Breast epithelium (tissue), 3 donors: ENCODE measurements around the gene SSTR3.

Experiments used
- POLR2A ChIP-seq: fragments of 450-650 bp; IDR thresholded peaks from one replicate; pipeline ENCODE4 v1.6.1; 2016; ENCODE audit warnings: antibody characterized with exemption, mild to moderate bottlenecking, moderate library complexity
- TF ChIP-seq, protein P1 (sequence below), 3 donors: fragments of 450-650 bp; IDR thresholded peaks; one replicate each; pipeline ENCODE4 v1.5.1; 2016 to 2017; ENCODE audit warnings: antibody characterized with exemption in 3 of 3, mild to moderate bottlenecking in 3 of 3, moderate library complexity in 3 of 3

DNA sequence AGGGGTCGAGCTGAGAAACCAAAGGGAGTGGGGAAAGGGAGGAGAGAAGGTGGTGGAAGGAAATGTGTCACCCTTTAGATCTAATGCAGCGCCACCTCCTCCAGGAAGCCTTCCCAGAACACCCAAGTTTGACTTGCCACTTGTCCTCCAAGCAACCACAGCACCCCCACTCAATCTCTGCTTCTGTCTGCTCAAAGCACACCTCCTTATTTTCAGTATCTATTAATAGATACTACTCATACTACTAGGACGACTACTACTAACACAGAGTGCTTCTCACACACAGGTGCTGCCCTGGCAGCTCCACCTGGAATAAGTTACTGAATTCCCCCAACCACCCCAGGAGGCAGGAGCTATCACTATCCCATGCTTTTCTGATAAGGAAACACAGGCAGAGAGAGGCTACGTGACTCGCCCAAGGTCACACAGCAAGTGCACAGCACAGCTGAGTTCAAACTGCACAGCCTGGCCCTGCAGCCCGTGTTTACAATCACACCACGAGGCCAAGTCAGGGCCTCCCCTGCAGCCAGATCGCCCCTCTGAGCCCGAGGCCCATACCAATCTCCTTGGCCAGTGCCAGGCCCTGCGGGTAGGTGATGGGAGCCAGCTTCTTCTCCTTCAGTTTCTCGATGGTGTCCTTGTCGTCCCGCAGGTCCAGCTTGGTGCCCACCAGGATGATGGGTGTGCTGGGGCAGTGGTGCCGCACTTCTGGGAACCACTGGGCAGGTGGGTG, 18.6 kb upstream of the SSTR3 start:
- TF ChIP-seq, protein P1, sequence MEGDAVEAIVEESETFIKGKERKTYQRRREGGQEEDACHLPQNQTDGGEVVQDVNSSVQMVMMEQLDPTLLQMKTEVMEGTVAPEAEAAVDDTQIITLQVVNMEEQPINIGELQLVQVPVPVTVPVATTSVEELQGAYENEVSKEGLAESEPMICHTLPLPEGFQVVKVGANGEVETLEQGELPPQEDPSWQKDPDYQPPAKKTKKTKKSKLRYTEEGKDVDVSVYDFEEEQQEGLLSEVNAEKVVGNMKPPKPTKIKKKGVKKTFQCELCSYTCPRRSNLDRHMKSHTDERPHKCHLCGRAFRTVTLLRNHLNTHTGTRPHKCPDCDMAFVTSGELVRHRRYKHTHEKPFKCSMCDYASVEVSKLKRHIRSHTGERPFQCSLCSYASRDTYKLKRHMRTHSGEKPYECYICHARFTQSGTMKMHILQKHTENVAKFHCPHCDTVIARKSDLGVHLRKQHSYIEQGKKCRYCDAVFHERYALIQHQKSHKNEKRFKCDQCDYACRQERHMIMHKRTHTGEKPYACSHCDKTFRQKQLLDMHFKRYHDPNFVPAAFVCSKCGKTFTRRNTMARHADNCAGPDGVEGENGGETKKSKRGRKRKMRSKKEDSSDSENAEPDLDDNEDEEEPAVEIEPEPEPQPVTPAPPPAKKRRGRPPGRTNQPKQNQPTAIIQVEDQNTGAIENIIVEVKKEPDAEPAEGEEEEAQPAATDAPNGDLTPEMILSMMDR (IDR thresholded peaks at IDR 0.05), result no peak
- TF ChIP-seq POLR2A, result no peak
